Activated B cell treated with CpG ODN at 0.5 μM for 24 hours (primary cell): ENCODE measurements around the gene PRUNE2. TPM values are rescaled to one million over a fixed set of nuclear protein-coding genes. Genes with fewer than 3 reads are reported as not detected.

ENCODE experiments used
- ATAC-seq: fragments of 200-7000 bp; cut with Tn5 transposase; one replicate; pipeline ENCODE4 v1.10.0; 2021; ENCODE audit warnings: low read depth, mild to moderate bottlenecking, moderate library complexity
- CTCF ChIA-PET: fragments of 350-600 bp; sonication (Branson Sonifier 250); formaldehyde crosslinking; loops from one replicate; lab custom pipeline; 2021; ENCODE audit warnings: antibody characterized with exemption; lab: Charles Lee
- POLR2A ChIA-PET: fragments of 350-600 bp; sonication (Branson Sonifier 250); formaldehyde crosslinking; loops from one replicate; lab custom pipeline; 2021; ENCODE audit warnings: antibody characterized with exemption; lab: Charles Lee
- DNase-seq: peaks from one replicate; pipeline ENCODE4 v3.0.0; 2022
- H3K27ac Mint-ChIP-seq: one replicate; pipeline ENCODE4 v1.8.0; 2020; ENCODE audit warnings: mixed read lengths
- H3K27me3 Mint-ChIP-seq: one replicate; pipeline ENCODE4 v1.8.0; 2021; ENCODE audit warnings: mixed read lengths
- H3K36me3 Mint-ChIP-seq: one replicate; pipeline ENCODE4 v1.8.0; 2021; ENCODE audit warnings: low read depth, mixed read lengths
- H3K4me1 Mint-ChIP-seq: one replicate; pipeline ENCODE4 v1.8.0; 2021; ENCODE audit warnings: mixed read lengths
- H3K4me3 Mint-ChIP-seq: one replicate; pipeline ENCODE4 v1.8.0; 2020; ENCODE audit warnings: mild to moderate bottlenecking, mixed read lengths
- H3K9me3 Mint-ChIP-seq: one replicate; pipeline ENCODE4 v1.8.0; 2020; ENCODE audit warnings: mixed read lengths
- intact Hi-C: fragments of 100-400 bp; cut with micrococcal nuclease; formaldehyde crosslinking; loops from one replicate; pipeline ENCODE4 v1.15.1; 2024
- total RNA-seq: library from RNA; stranded (reverse); gene quantifications from 2 replicates; pipeline ENCODE4 v1.2.3, GENCODE V29; 2022
- TF ChIP-seq, protein P1 (sequence below): fragments of 200-600 bp; IDR thresholded peaks from one replicate; pipeline ENCODE4 v1.8.0; 2022; ENCODE audit warnings: antibody characterized with exemption, mild to moderate bottlenecking

PRUNE2 gene
- total RNA-seq, 1 donor from 2014 or later = not detected

DNA sequence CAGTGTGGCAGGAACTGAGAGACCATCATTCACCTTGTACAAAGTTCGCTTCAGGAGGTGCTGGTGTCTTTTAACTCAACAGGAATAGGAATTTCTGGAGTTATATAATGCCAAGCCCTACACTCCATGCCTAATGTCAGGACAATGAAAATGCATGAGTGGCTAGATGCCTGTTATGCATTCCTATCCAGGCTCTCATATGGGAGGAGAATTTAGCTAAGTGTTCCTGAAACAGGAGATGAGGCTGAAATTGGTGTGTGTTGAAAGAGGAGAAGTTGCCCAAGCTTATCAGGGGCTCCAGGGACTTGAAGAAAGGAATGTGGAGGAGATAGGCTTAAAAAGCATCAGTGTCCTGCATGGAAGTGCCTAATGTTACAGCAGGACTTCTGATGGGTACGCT, 26.8 kb upstream of the PRUNE2 start:
- Mint-ChIP-seq H3K9me3 (peaks cover 5% of the 10 kb centered on the region), H3K36me3 (no peaks in the 10 kb centered on the region), H3K27ac (no peak overlapping the region), H3K27me3 (no peaks in the 10 kb centered on the region), H3K4me1 (no peaks in the 10 kb centered on the region), H3K4me3 (no peak overlapping the region)
- DNase-seq = no peak
- intact Hi-C loops = no loop called here
- CTCF ChIA-PET = no interaction called here
- POLR2A ChIA-PET = no interaction called here
- TF ChIP-seq, protein P1, sequence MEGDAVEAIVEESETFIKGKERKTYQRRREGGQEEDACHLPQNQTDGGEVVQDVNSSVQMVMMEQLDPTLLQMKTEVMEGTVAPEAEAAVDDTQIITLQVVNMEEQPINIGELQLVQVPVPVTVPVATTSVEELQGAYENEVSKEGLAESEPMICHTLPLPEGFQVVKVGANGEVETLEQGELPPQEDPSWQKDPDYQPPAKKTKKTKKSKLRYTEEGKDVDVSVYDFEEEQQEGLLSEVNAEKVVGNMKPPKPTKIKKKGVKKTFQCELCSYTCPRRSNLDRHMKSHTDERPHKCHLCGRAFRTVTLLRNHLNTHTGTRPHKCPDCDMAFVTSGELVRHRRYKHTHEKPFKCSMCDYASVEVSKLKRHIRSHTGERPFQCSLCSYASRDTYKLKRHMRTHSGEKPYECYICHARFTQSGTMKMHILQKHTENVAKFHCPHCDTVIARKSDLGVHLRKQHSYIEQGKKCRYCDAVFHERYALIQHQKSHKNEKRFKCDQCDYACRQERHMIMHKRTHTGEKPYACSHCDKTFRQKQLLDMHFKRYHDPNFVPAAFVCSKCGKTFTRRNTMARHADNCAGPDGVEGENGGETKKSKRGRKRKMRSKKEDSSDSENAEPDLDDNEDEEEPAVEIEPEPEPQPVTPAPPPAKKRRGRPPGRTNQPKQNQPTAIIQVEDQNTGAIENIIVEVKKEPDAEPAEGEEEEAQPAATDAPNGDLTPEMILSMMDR = no peak
- ATAC-seq = no peak

DNA sequence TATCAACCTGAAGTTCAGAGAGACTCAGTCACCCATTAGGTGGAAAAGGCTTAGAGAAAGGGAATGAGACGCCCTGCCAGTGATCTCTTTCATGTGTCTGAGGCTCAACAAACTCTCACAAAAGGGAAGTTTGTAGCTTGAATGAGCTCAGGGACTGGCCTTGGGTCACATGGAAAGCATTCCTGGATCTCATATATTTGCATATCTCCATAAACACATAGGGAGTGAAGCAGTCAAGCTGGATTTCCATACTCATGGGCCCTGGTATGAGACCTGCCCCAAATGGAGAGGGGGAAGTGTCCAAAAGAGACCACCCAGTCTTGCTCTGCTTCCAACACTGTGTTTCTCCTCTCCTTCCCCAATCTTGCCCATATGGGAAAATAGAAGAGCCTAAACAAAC, 26.4 kb upstream of the PRUNE2 start:
- TF ChIP-seq, protein P1 = no peak
- ChIA-PET CTCF (no interaction called here), POLR2A (no interaction called here)
- intact Hi-C loops = no loop called here
- Mint-ChIP-seq H3K27ac (no peak overlapping the region), H3K4me3 (no peak overlapping the region), H3K36me3 (no peaks in the 10 kb centered on the region), H3K4me1 (no peaks in the 10 kb centered on the region), H3K27me3 (no peaks in the 10 kb centered on the region), H3K9me3 (peaks cover 5% of the 10 kb centered on the region)
- DNase-seq = no peak
- ATAC-seq = no peak

DNA sequence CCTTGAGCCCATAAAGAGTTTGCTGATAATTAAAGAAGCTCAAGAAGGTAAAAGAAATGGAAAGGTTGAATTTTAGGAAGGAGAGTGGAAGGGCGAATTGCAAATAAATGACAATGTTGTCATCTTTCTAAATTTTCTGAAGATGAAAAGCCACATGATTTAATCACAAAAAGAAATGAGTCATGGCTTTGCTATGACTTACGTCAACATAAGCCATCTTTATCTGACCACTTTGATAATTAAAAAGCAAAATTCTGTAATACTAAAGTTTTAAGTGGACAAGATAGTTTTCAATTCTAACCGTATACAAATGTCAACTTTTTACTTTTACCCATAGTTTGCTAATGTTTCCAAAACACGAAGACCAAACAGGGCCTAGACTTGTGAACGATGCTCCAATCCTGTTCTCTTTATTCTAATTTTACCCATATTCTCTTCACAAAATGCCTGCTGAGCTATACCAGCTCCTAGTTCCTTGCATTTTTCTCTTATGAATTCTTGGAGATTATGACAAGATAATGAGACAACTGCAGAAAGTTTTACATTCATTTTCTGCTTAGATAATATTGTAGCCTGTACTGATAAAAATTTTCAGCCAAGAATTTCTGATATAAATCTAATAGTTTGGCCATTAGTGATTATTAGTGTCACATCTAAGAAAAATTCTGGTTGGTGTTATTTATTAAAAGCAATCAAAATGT, 21.8 kb upstream of the PRUNE2 start:
- Mint-ChIP-seq H3K4me1 (no peaks in the 10 kb centered on the region), H3K36me3 (no peaks in the 10 kb centered on the region), H3K4me3 (no peak overlapping the region), H3K9me3 (peaks cover 5% of the 10 kb centered on the region), H3K27me3 (peaks cover 3% of the 10 kb centered on the region), H3K27ac (no peak overlapping the region)
- TF ChIP-seq, protein P1 = no peak
- intact Hi-C loops = no loop called here
- no peak for ATAC-seq
- CTCF ChIA-PET = no interaction called here
- POLR2A ChIA-PET = no interaction called here
- no peak for DNase-seq

DNA sequence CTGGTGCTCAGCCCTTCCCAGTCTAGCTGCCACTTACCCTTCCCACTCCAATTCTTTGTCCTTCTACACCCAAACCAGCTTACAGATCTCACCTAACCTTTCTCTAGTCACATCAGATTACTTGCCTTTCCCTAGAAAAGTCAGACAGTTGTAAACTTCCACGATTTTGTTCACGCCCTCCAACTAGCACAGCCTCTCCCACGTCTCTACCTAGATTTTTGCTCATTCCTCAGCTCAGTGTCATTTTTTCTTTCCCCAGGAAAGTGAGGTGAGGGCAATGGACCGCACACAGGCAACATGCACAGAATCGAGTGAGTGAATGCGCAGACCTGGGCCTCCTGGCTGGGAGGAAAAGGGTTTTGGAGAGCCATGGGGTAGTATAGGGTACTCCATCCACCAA, 20.9 kb upstream of the PRUNE2 start:
- intact Hi-C loops = no loop called here
- no peaks in the 10 kb centered on the region for H3K4me1 Mint-ChIP-seq
- TF ChIP-seq, protein P1 = no peak
- POLR2A ChIA-PET = no interaction called here
- H3K9me3 Mint-ChIP-seq = peaks cover 2% of the 10 kb centered on the region
- no peak overlapping the region for H3K4me3 Mint-ChIP-seq
- peaks cover 3% of the 10 kb centered on the region for H3K27me3 Mint-ChIP-seq
- DNase-seq (no peak), ATAC-seq (no peak)
- CTCF ChIA-PET = no interaction called here
- H3K27ac Mint-ChIP-seq = no peak overlapping the region
- no peaks in the 10 kb centered on the region for H3K36me3 Mint-ChIP-seq

DNA sequence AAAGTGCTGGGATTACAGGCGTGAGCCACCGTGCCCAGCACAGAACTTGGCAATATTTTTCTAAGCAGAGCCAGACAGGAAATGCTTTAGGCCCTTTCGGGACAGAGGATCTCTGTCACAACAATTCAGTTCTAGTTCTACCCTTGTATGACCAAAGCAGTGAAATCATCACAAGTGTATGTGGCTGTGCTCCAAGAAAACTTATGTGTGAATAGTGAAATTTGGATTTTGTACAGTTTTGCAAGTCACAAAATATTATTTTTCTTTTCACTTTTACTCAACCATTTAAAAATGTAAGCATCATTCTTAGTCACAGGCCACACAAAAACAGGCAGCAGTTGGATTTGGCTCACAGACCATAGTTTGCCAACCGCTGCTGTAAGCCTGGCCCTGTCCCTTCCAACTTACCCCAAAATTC, 20.4 kb upstream of the PRUNE2 start:
- Mint-ChIP-seq H3K4me3 (no peak overlapping the region), H3K27ac (no peak overlapping the region), H3K9me3 (peaks cover 2% of the 10 kb centered on the region), H3K27me3 (peaks cover 3% of the 10 kb centered on the region), H3K4me1 (no peaks in the 10 kb centered on the region), H3K36me3 (no peaks in the 10 kb centered on the region)
- TF ChIP-seq, protein P1 = no peak
- ChIA-PET CTCF (no interaction called here), POLR2A (no interaction called here)
- intact Hi-C loops = no loop called here
- ATAC-seq = no peak
- no peak for DNase-seq
